ENCODE measurements around the gene RACK1.

The RACK1 gene

DNA sequence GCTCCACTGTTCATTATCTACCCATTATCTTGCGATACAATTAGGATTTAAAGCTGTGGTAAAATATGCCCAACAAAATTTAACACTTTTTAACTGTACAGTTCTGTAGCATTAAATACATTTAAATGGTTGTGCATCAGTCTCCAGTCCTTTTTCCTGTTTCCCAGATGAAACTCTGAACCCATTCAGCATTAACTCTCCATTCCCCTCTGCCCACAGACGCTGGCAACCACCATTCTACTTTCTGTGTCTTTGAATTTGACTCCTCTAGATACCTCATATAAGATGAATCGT, 35.8 kb downstream of the RACK1 start:
- no peak for DNase-seq (ENCODE audit: low read depth)
- no peak for TF ChIP-seq CTCF (conservative IDR thresholded peaks at IDR 0.05; ENCODE audit: control insufficient read depth, insufficient read depth, low read depth, low read length)
- H3K4me3 ChIP-seq (ENCODE audit: control insufficient read depth, low read depth, low read length), result no peak overlapping the region

DNA sequence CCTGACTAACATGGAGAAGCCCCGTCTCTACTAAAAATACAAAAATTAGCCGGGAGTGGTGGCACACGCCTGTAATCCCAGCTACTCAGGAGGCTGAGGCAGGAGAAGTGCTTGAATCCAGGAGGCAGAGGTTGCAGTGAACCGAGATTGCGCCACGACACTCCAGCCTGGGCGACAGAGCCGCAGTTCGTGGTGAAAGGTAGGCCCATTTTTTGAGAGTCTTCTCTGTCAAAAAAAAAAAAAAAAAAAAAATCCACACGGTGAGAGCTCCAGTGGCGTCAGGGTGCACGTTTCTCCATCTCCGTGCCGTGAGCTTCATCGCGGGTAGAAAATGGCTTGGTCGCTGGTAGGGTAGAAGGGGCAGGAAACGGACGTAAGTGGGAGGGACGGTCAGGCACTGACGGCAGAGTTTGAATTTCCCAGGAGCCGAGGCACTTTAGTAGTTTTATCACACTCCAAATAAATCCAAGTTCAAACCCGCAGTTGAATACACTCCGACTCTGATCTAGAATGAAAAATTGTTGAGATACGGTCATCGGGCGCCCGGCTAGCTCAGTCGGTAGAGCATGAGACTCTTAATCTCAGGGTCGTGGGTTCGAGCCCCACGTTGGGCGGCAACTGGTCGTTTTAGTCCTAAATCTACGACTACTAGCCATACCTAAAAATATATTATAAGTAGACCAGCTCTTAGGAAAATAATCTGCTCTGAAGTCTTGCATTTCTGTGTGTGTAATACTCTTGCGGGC, 36.3 kb downstream of the RACK1 start:
- peak overlapping the region; percentile 66 for H3K4me3 ChIP-seq (ENCODE audit: control insufficient read depth, low read depth, low read length)
- TF ChIP-seq CTCF (conservative IDR thresholded peaks at IDR 0.05; ENCODE audit: control insufficient read depth, insufficient read depth, low read depth, low read length), result no peak
- DNase-seq (ENCODE audit: low read depth), result peak; percentile 95

DNA sequence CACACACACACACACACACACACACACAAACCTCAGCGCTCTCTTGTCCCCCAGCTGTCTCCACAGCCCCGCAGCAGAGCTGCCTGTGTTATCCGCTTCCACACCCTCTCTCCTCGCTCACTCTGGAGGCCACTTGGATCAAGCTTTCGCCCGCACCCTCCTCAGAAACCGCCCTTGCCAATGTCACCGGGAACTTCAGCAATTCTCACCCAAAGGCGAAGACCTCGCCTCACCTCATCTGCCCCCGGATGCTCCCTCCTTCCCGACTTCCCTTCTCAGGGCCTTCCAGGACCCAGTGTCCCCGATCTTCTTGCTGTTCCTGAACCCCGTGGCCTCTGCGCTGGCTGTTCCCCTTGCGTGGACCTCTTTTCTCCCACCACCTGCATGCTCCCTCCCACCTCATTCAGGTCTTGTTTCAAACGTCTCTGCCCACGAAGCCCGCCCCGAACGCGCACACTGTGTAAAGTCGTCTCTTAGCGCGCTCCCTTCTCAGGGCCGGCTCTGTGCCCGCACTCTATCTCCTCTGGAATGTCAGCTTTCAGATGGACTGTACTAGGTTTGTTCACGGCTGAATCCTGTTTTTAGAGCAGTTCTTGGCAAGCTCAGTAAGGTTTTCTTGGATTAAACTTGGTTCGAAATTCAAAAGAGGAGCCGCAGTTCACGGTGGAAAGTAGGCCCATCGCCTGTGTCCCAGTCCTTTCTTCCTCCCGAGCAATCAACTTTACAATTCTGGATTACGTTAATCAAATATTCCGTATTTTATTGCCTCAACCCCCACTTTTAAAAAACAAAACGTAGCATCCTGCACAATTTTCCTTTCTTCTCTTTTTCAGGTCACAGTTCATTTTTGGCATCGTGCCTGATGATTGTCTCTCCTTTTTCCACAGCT, 37.7 kb downstream of the RACK1 start:
- DNase-seq (ENCODE audit: low read depth), result no peak
- H3K4me3 ChIP-seq (ENCODE audit: control insufficient read depth, low read depth, low read length), result peak overlapping the region; percentile 66
- no peak for TF ChIP-seq CTCF (conservative IDR thresholded peaks at IDR 0.05; ENCODE audit: control insufficient read depth, insufficient read depth, low read depth, low read length)

- peak; percentile 39 for DNase-seq (ENCODE audit: low read depth)
- peak within 1 kb of the TSS; percentile 66 for H3K4me3 ChIP-seq (ENCODE audit: control insufficient read depth, low read depth, low read length)
- no peak for TF ChIP-seq CTCF (conservative IDR thresholded peaks at IDR 0.05; ENCODE audit: control insufficient read depth, insufficient read depth, low read depth, low read length)
Measured at GRCh38 chr5:181204826-181205760, 38.6 kb downstream of the RACK1 start, which contains the start of gene TRIM7. TSS of gene TRIM7 (minus strand) at chr5:181205196. CDS start at chr5:181205110, 86 bp downstream.

GRCh38 chr5:181204113-181204825, 39.4 kb downstream of the RACK1 start:
- H3K4me3 ChIP-seq (ENCODE audit: control insufficient read depth, low read depth, low read length), result peak overlapping the region; percentile 66
- TF ChIP-seq CTCF (conservative IDR thresholded peaks at IDR 0.05; ENCODE audit: control insufficient read depth, insufficient read depth, low read depth, low read length), result no peak
- no peak for DNase-seq (ENCODE audit: low read depth)

DNA sequence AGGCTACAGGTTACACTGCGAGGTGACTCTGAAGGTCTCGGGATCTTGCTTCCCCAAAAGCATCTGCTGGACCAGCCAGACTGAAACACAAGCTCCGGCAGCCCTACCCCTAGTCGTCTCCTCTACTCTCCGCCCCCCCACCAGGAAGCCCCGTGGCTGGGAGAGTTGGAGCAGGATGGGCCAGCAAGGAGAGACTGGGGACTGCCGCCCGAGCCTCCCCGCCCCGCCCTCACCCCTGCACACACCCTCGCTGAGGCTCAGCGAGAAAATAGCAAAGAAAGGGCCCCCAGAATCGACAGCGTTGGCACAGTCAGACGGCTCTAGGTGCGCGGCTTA, 40.0 kb downstream of the RACK1 start:
- H3K4me3 ChIP-seq (ENCODE audit: control insufficient read depth, low read depth, low read length), result peak overlapping the region; percentile 66
- TF ChIP-seq CTCF (conservative IDR thresholded peaks at IDR 0.05; ENCODE audit: control insufficient read depth, insufficient read depth, low read depth, low read length), result no peak
- DNase-seq (ENCODE audit: low read depth), result no peak

Measured in fibroblast of mammary gland (primary cell).